HG02943 (cell line): Measurements from ENCODE around the gene SPATS2.
"Not testable (repeated sequence)": the region's sequence is repeated elsewhere in the genome, so short reads cannot be mapped to it uniquely, and the experiment has no call there.

Experiments used
- ATAC-seq: cut with Tn5 transposase; IDR thresholded peaks from one replicate; pipeline ENCODE4 v1.9.1; 2021; ENCODE audit warnings: mild to moderate bottlenecking, low read depth, moderate library complexity; ENCODE audit not compliant: unreplicated experiment

Gene SPATS2

GRCh38 chr12:49347311-49348193 lies 19.7 kb upstream of the SPATS2 start:
- no peak for ATAC-seq

- ATAC-seq: no peak
These were observed 18.5 kb upstream of the SPATS2 start for GRCh38 chr12:49348781-49349180.

GRCh38 chr12:49349266-49349665 lies 18.0 kb upstream of the SPATS2 start:
- ATAC-seq: no peak

- no peak for ATAC-seq
These were observed 14.9 kb upstream of the SPATS2 start for GRCh38 chr12:49352351-49352750.

- ATAC-seq: no peak
These were observed 11.3 kb upstream of the SPATS2 start for GRCh38 chr12:49355913-49356312.

- ATAC-seq: no peak
These were observed 10.1 kb upstream of the SPATS2 start for GRCh38 chr12:49357103-49357678.

- ATAC-seq: no peak
These were observed 8.7 kb upstream of the SPATS2 start for GRCh38 chr12:49358483-49359141.

- no peak for ATAC-seq
These were observed 7.6 kb upstream of the SPATS2 start for GRCh38 chr12:49359671-49360070.

- no peak for ATAC-seq
These were observed 5.2 kb upstream of the SPATS2 start for GRCh38 chr12:49362077-49362476.

- ATAC-seq: no peak
These were observed 2.3 kb upstream of the SPATS2 start for GRCh38 chr12:49364989-49365388.

- no peak for ATAC-seq
These were observed 1.7 kb upstream of the SPATS2 start for GRCh38 chr12:49365542-49365941.

GRCh38 chr12:49366096-49366651 lies 1.1 kb upstream of the SPATS2 start:
- peak; percentile 15 for ATAC-seq

- ATAC-seq: peak; percentile 55
These were observed 446 bp upstream of the SPATS2 start for GRCh38 chr12:49366652-49367380.

- ATAC-seq: no peak
These were observed 958 bp downstream of the SPATS2 start for GRCh38 chr12:49368240-49368600.

GRCh38 chr12:49369411-49370145 lies 2.3 kb downstream of the SPATS2 start:
- ATAC-seq: no peak

- ATAC-seq: no peak
These were observed 3.3 kb downstream of the SPATS2 start for GRCh38 chr12:49370539-49370938.

- ATAC-seq: no peak
These were observed 8.1 kb downstream of the SPATS2 start for GRCh38 chr12:49375406-49375805.

GRCh38 chr12:49377386-49377785 lies 10.1 kb downstream of the SPATS2 start:
- ATAC-seq: no peak

GRCh38 chr12:49380184-49380583 lies 12.9 kb downstream of the SPATS2 start:
- not testable (repeated sequence) for ATAC-seq
